Motor neuron (in vitro differentiated cells): ENCODE results near the gene BICDL2. TPM values are rescaled to one million over a fixed set of nuclear protein-coding genes. Genes with fewer than 3 reads are reported as not detected.

Experiments
- total RNA-seq, 8 experiments: library from RNA; unstranded; fragments of 300-600 nt; gene quantifications; 2 replicates each; pipeline versions ENCODE4 v1.2.3 to v1.2.4, GENCODE V29; 2022

BICDL2 gene
- total RNA-seq, 8 experiments from 2014 or later = 0.11 to 0.95 (median 0.21) TPM

Other genes starting within 250 kb of the BICDL2 start
- gene PRSS33, start 249.4 kb downstream of the BICDL2 start, total RNA-seq = under 1 TPM in 4 of 8 experiments, not detected in 4; 0.22 to 0.51 (median 0.33) TPM
- not detected for gene PRSS41, start 238.5 kb downstream of the BICDL2 start, total RNA-seq
- gene PRSS21, start 219.7 kb downstream of the BICDL2 start, total RNA-seq = 1 to 10 TPM in 2 of 8 experiments, not detected in 6; 1.5 to 1.8 TPM
- gene ZG16B, start 206.6 kb downstream of the BICDL2 start, total RNA-seq = 1 to 10 TPM in 3 of 8 experiments, under 1 TPM in 1, not detected in 4; 0.54 to 1.4 (median 1.2) TPM
- gene PRSS22, start 178.8 kb downstream of the BICDL2 start, total RNA-seq = 1 to 10 TPM in 1 of 8 experiments, under 1 TPM in 1, not detected in 6; 0.81 to 1.0 TPM
- gene FLYWCH2, start 153.7 kb downstream of the BICDL2 start, total RNA-seq = 100 to 1,000 TPM in 1 of 8 experiments, 10 to 100 TPM in 7; 41.6 to 136 (median 49.4) TPM
- gene FLYWCH1, start 125.0 kb downstream of the BICDL2 start, total RNA-seq = 10 to 100 TPM; 15.0 to 55.9 (median 23.0) TPM
- 1 to 10 TPM in 5 of 8 experiments, under 1 TPM in 3; 0.36 to 5.3 (median 1.6) TPM for gene KREMEN2, start 72.7 kb downstream of the BICDL2 start, total RNA-seq
- gene PAQR4, start 67.6 kb downstream of the BICDL2 start, total RNA-seq = 10 to 100 TPM in 7 of 8 experiments, 1 to 10 TPM in 1; 1.6 to 36.4 (median 16.8) TPM
- 10 to 100 TPM in 3 of 8 experiments, 1 to 10 TPM in 4, under 1 TPM in 1; 0.36 to 48.7 (median 3.6) TPM for gene PKMYT1, start 56.5 kb downstream of the BICDL2 start, total RNA-seq
- 1 to 10 TPM in 1 of 8 experiments, under 1 TPM in 7; 0.15 to 1.9 (median 0.32) TPM for gene CLDN9, start 24.0 kb downstream of the BICDL2 start, total RNA-seq
- 1 to 10 TPM in 4 of 8 experiments, under 1 TPM in 4; 0.27 to 6.0 (median 1.3) TPM for gene CLDN6, start 18.8 kb downstream of the BICDL2 start, total RNA-seq
- 100 to 1,000 TPM in 1 of 8 experiments, 10 to 100 TPM in 4, 1 to 10 TPM in 3; 4.3 to 144 (median 14.3) TPM for gene TNFRSF12A, start 16.6 kb downstream of the BICDL2 start, total RNA-seq
- 10 to 100 TPM; 30.2 to 71.4 (median 40.8) TPM for gene HCFC1R1, start 13.0 kb downstream of the BICDL2 start, total RNA-seq
- 10 to 100 TPM in 6 of 8 experiments, 1 to 10 TPM in 2; 6.8 to 32.1 (median 14.0) TPM for gene THOC6, start 12.9 kb downstream of the BICDL2 start, total RNA-seq
- 1 to 10 TPM in 3 of 8 experiments, under 1 TPM in 5; 0.11 to 1.7 (median 0.75) TPM for gene MMP25, start 9.6 kb upstream of the BICDL2 start, total RNA-seq
- gene IL32, start 28.7 kb upstream of the BICDL2 start, total RNA-seq = 10 to 100 TPM in 3 of 8 experiments, 1 to 10 TPM in 3, under 1 TPM in 2; 0.22 to 41.3 (median 4.0) TPM
- under 1 TPM in 6 of 8 experiments, not detected in 2; 0.17 to 0.71 (median 0.40) TPM for gene ZSCAN10, start 62.4 kb upstream of the BICDL2 start, total RNA-seq
- gene ZNF205, start 75.6 kb upstream of the BICDL2 start, total RNA-seq = 10 to 100 TPM in 7 of 8 experiments, 1 to 10 TPM in 1; 7.8 to 19.2 (median 14.9) TPM
- gene ZNF213, start 98.1 kb upstream of the BICDL2 start, total RNA-seq = 1 to 10 TPM; 2.6 to 9.6 (median 6.5) TPM
- 1 to 10 TPM in 1 of 8 experiments, under 1 TPM in 3, not detected in 4; 0.32 to 1.4 (median 0.85) TPM for gene OR1F1, start 151.3 kb upstream of the BICDL2 start, total RNA-seq
- 10 to 100 TPM in 3 of 8 experiments, 1 to 10 TPM in 5; 7.3 to 14.8 (median 9.3) TPM for gene ZNF200, start 198.2 kb upstream of the BICDL2 start, total RNA-seq
- under 1 TPM in 6 of 8 experiments, not detected in 2; 0.05 to 0.47 (median 0.19) TPM for gene MEFV, start 219.7 kb upstream of the BICDL2 start, total RNA-seq
- 10 to 100 TPM; 27.4 to 47.7 (median 31.9) TPM for gene ZNF263, start 246.5 kb upstream of the BICDL2 start, total RNA-seq